ENCODE measurements around the gene ADGRD2.
"Not testable (repeated sequence)": the region's sequence is repeated elsewhere in the genome, so short reads cannot be mapped to it uniquely, and the experiment has no call there.

The ADGRD2 gene

GRCh38 chr9:124450241-124450924 lies at the start of gene ADGRD2:
Gene ADGRD2 (plus strand): TSS chr9:124450451. CDS start chr9:124451667, 1,216 bp downstream.
- in situ Hi-C loops (cut with MboI; ENCODE audit: low sequenced_read_pairs), result no loop called here

GRCh38 chr9:124403246-124403645 lies 47.0 kb upstream of the ADGRD2 start:
- in situ Hi-C loops (cut with MboI; ENCODE audit: low sequenced_read_pairs), result no loop called here

GRCh38 chr9:124409410-124409809 lies 40.8 kb upstream of the ADGRD2 start:
- in situ Hi-C loops (cut with MboI; ENCODE audit: low sequenced_read_pairs), result no loop called here

GRCh38 chr9:124410321-124410913 lies 39.8 kb upstream of the ADGRD2 start:
- in situ Hi-C loops (cut with MboI; ENCODE audit: low sequenced_read_pairs), result no loop called here

GRCh38 chr9:124411514-124412227 lies 38.6 kb upstream of the ADGRD2 start:
- in situ Hi-C loops (cut with MboI; ENCODE audit: low sequenced_read_pairs), result no loop called here

GRCh38 chr9:124412228-124412575 lies 38.0 kb upstream of the ADGRD2 start:
- in situ Hi-C loops (cut with MboI; ENCODE audit: low sequenced_read_pairs), result no loop called here

GRCh38 chr9:124414612-124415011 lies 35.6 kb upstream of the ADGRD2 start:
- in situ Hi-C loops (cut with MboI; ENCODE audit: low sequenced_read_pairs), result no loop called here

- in situ Hi-C loops (cut with MboI; ENCODE audit: low sequenced_read_pairs), result no loop called here
Observed at GRCh38 chr9:124415102-124415851, 35.0 kb upstream of the ADGRD2 start, which contains the start of gene PSMB7. Gene PSMB7 (minus strand): TSS chr9:124415442. CDS start chr9:124415425, 17 bp downstream.

GRCh38 chr9:124415852-124416484 lies 34.3 kb upstream of the ADGRD2 start:
- in situ Hi-C loops (cut with MboI; ENCODE audit: low sequenced_read_pairs), result no loop called here

- in situ Hi-C loops (cut with MboI; ENCODE audit: low sequenced_read_pairs), result no loop called here
Observed at GRCh38 chr9:124419832-124420489, 30.3 kb upstream of the ADGRD2 start.

- in situ Hi-C loops (cut with MboI; ENCODE audit: low sequenced_read_pairs), result no loop called here
Observed at GRCh38 chr9:124420991-124421543, 29.2 kb upstream of the ADGRD2 start.

GRCh38 chr9:124423155-124423554 lies 27.1 kb upstream of the ADGRD2 start:
- in situ Hi-C loops (cut with MboI; ENCODE audit: low sequenced_read_pairs), result no loop called here

GRCh38 chr9:124423591-124423990 lies 26.7 kb upstream of the ADGRD2 start:
- in situ Hi-C loops (cut with MboI; ENCODE audit: low sequenced_read_pairs), result no loop called here

- in situ Hi-C loops (cut with MboI; ENCODE audit: low sequenced_read_pairs), result not testable (repeated sequence)
Observed at GRCh38 chr9:124425733-124426132, 24.5 kb upstream of the ADGRD2 start.

- in situ Hi-C loops (cut with MboI; ENCODE audit: low sequenced_read_pairs), result no loop called here
Observed at GRCh38 chr9:124426361-124426760, 23.9 kb upstream of the ADGRD2 start.

- in situ Hi-C loops (cut with MboI; ENCODE audit: low sequenced_read_pairs), result no loop called here
Observed at GRCh38 chr9:124427281-124427680, 23.0 kb upstream of the ADGRD2 start.

- in situ Hi-C loops (cut with MboI; ENCODE audit: low sequenced_read_pairs), result no loop called here
Observed at GRCh38 chr9:124428751-124429529, 21.3 kb upstream of the ADGRD2 start.

GRCh38 chr9:124429530-124429867 lies 20.8 kb upstream of the ADGRD2 start:
- in situ Hi-C loops (cut with MboI; ENCODE audit: low sequenced_read_pairs), result no loop called here

- in situ Hi-C loops (cut with MboI; ENCODE audit: low sequenced_read_pairs), result no loop called here
Observed at GRCh38 chr9:124436320-124436719, 13.9 kb upstream of the ADGRD2 start.

Data from HL-60/S4 treated with retinoic acid at 250 ng/mL for 4 days and 3 days (cell line).